SK-N-SH (cell line): Measurements from ENCODE around the gene HUS1B.

Experiments used
- CHD2 ChIP-seq: fragments of 150-350 bp; IDR thresholded peaks from 2 replicates; pipeline ENCODE4 v1.6.1; 2018; ENCODE audit warnings: low read length; ENCODE audit not compliant: partially characterized antibody
- ELF1 ChIP-seq: IDR thresholded peaks from 2 replicates; pipeline ENCODE4 v1.4.0; 2012
- FOXJ3 ChIP-seq: sonication (generic); formaldehyde crosslinking; IDR thresholded peaks from 2 replicates; pipeline ENCODE4 v1.5.1; 2020; ENCODE audit warnings: mild to moderate bottlenecking, missing genetic modification reagents
- GABPA ChIP-seq: IDR thresholded peaks from 2 replicates; pipeline ENCODE4 v1.4.0; 2012; ENCODE audit warnings: low read depth, mild to moderate bottlenecking
- MXI1 ChIP-seq: IDR thresholded peaks from 2 replicates; pipeline ENCODE4 v1.6.1; 2012; ENCODE audit warnings: mild to moderate bottlenecking, low read depth, low read length, improper control_type of control experiment
- NRF1 ChIP-seq: IDR thresholded peaks from 2 replicates; pipeline ENCODE4 v1.6.1; 2012; ENCODE audit warnings: low read depth, mild to moderate bottlenecking, low read length
- POLR2AphosphoS5 ChIP-seq: IDR thresholded peaks from 2 replicates; pipeline ENCODE4 v1.6.1; 2012; ENCODE audit warnings: low read depth, low read length
- RFX5 ChIP-seq: IDR thresholded peaks from 2 replicates; pipeline ENCODE4 v1.6.1; 2012; ENCODE audit warnings: mild to moderate bottlenecking, improper control_type of control experiment, low read length
- TAF1 ChIP-seq: IDR thresholded peaks from 2 replicates; pipeline ENCODE4 v1.6.1; 2012; ENCODE audit warnings: low read depth, mild to moderate bottlenecking, low read length, moderate library complexity, borderline replicate concordance
- YY1 ChIP-seq: IDR thresholded peaks from 2 replicates; pipeline ENCODE4 v1.4.0; 2012; ENCODE audit warnings: low read depth, mild to moderate bottlenecking
- TF ChIP-seq, protein P1 (sequence below): fragments of 200-600 bp; sonication (generic); IDR thresholded peaks from 2 replicates; pipeline ENCODE4 v1.6.1; 2017; ENCODE audit warnings: antibody characterized with exemption, mild to moderate bottlenecking, moderate library complexity
- TF ChIP-seq, protein P2 (sequence below): IDR thresholded peaks from 2 replicates; pipeline ENCODE4 v1.4.0; 2012; ENCODE audit warnings: low read depth
- TF ChIP-seq, protein P3 (sequence below): fragments of 150-350 bp; IDR thresholded peaks from 2 replicates; pipeline ENCODE4 v1.6.1; 2017; ENCODE audit warnings: antibody characterized with exemption, low read length, low read depth, borderline replicate concordance

DNA sequence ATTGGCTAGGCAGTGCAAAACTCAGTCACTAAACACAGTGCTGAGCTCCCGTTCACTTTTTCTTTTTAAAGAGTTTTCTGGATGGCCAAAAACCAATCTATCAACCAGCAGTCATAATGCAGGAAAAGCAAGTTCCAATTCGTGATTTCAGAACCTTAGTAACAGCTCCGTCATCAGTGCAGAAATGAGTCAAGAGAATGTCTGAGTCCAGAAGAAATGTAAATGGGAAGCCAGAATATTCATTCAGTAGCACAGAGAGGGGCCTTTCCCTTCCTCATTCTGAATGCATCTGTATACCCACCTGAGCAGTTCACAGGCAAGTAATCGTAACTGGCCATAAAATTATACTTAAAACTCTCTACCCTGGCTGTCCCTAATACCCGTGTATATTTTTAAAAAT, 20.4 kb downstream of the HUS1B start:
- TF ChIP-seq, protein P1, sequence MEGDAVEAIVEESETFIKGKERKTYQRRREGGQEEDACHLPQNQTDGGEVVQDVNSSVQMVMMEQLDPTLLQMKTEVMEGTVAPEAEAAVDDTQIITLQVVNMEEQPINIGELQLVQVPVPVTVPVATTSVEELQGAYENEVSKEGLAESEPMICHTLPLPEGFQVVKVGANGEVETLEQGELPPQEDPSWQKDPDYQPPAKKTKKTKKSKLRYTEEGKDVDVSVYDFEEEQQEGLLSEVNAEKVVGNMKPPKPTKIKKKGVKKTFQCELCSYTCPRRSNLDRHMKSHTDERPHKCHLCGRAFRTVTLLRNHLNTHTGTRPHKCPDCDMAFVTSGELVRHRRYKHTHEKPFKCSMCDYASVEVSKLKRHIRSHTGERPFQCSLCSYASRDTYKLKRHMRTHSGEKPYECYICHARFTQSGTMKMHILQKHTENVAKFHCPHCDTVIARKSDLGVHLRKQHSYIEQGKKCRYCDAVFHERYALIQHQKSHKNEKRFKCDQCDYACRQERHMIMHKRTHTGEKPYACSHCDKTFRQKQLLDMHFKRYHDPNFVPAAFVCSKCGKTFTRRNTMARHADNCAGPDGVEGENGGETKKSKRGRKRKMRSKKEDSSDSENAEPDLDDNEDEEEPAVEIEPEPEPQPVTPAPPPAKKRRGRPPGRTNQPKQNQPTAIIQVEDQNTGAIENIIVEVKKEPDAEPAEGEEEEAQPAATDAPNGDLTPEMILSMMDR, result no peak
- TF ChIP-seq POLR2AphosphoS5, result no peak
- TF ChIP-seq, protein P2, sequence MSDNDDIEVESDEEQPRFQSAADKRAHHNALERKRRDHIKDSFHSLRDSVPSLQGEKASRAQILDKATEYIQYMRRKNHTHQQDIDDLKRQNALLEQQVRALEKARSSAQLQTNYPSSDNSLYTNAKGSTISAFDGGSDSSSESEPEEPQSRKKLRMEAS, result no peak
- TF ChIP-seq CHD2, result no peak
- TF ChIP-seq RFX5, result no peak
- no peak for TF ChIP-seq MXI1
- no peak for TF ChIP-seq NRF1
- TF ChIP-seq YY1, result no peak
- no peak for TF ChIP-seq GABPA
- TF ChIP-seq FOXJ3, result no peak
- TF ChIP-seq ELF1, result no peak
- TF ChIP-seq, protein P3, sequence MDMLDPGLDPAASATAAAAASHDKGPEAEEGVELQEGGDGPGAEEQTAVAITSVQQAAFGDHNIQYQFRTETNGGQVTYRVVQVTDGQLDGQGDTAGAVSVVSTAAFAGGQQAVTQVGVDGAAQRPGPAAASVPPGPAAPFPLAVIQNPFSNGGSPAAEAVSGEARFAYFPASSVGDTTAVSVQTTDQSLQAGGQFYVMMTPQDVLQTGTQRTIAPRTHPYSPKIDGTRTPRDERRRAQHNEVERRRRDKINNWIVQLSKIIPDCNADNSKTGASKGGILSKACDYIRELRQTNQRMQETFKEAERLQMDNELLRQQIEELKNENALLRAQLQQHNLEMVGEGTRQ, result no peak
- no peak for TF ChIP-seq TAF1
